H7 (cell line): ENCODE measurements around the gene GALM. TPM values are rescaled to one million over a fixed set of nuclear protein-coding genes. Genes with fewer than 3 reads are reported as not detected.
"Not testable (repeated sequence)": the region's sequence is repeated elsewhere in the genome, so short reads cannot be mapped to it uniquely, and the experiment has no call there.

Experiments used
- DNase-seq: peaks from one replicate; pipeline ENCODE4 v3.0.0; 2012
- H3K27me3 ChIP-seq: 2 replicates; pipeline ENCODE4 v1.6.0; 2011; ENCODE audit warnings: mild to moderate bottlenecking, low read length; ENCODE audit not compliant: control insufficient read depth, insufficient read depth
- H3K36me3 ChIP-seq: replicated peaks from 2 replicates; pipeline ENCODE4 v1.5.1; 2011; ENCODE audit warnings: low read length; ENCODE audit not compliant: control insufficient read depth, insufficient read depth
- H3K4me3 ChIP-seq: 2 replicates; pipeline ENCODE4 v1.5.1; 2011; ENCODE audit warnings: low read depth, mild to moderate bottlenecking, control low read depth, low read length, moderate library complexity; ENCODE audit not compliant: insufficient read depth
- total RNA-seq: library from RNA; depleted of rRNA; stranded (reverse); fragments of >200 nt; shearing (Covaris generic); gene quantifications from 2 replicates; pipeline ENCODE4 v1.2.3, GENCODE V29; 2014

The GALM gene
- total RNA-seq, 1 experiment from 2014 or later = 25.9 TPM

GRCh38 chr2:38703336-38703735 lies 37.4 kb downstream of the GALM start:
- not testable (repeated sequence) for DNase-seq, H3K36me3 ChIP-seq, H3K4me3 ChIP-seq, H3K27me3 ChIP-seq

GRCh38 chr2:38704664-38705063 lies 38.8 kb downstream of the GALM start:
- no peaks in the 10 kb centered on the region for H3K36me3 ChIP-seq
- no peak overlapping the region for H3K4me3 ChIP-seq
- no peaks in the 10 kb centered on the region for H3K27me3 ChIP-seq
- no peak for DNase-seq

GRCh38 chr2:38706846-38707345 lies 41.0 kb downstream of the GALM start:
- DNase-seq = no peak
- H3K36me3 ChIP-seq = no peaks in the 10 kb centered on the region
- H3K27me3 ChIP-seq = no peaks in the 10 kb centered on the region
- H3K4me3 ChIP-seq = no peak overlapping the region

- not testable (repeated sequence) for DNase-seq, H3K36me3 ChIP-seq, H3K27me3 ChIP-seq, H3K4me3 ChIP-seq
Observed at GRCh38 chr2:38708491-38708890, 42.6 kb downstream of the GALM start.

GRCh38 chr2:38708900-38709566 lies 43.1 kb downstream of the GALM start:
- Histone ChIP-seq H3K27me3 (no peaks in the 10 kb centered on the region), H3K4me3 (no peak overlapping the region), H3K36me3 (no peaks in the 10 kb centered on the region)
- no peak for DNase-seq

- Histone ChIP-seq H3K4me3 (no peak overlapping the region), H3K36me3 (no peaks in the 10 kb centered on the region), H3K27me3 (no peaks in the 10 kb centered on the region)
- no peak for DNase-seq
Observed at GRCh38 chr2:38709567-38710194, 43.8 kb downstream of the GALM start.

GRCh38 chr2:38711558-38711957 lies 45.6 kb downstream of the GALM start:
- Histone ChIP-seq H3K4me3 (no peak overlapping the region), H3K36me3 (no peaks in the 10 kb centered on the region), H3K27me3 (no peaks in the 10 kb centered on the region)
- DNase-seq = no peak

- no peaks in the 10 kb centered on the region for H3K36me3 ChIP-seq
- H3K4me3 ChIP-seq = no peak overlapping the region
- no peak for DNase-seq
- no peaks in the 10 kb centered on the region for H3K27me3 ChIP-seq
Observed at GRCh38 chr2:38712413-38712812, 46.5 kb downstream of the GALM start.

GRCh38 chr2:38712871-38713270 lies 47.0 kb downstream of the GALM start:
- no peak for DNase-seq
- Histone ChIP-seq H3K4me3 (no peak overlapping the region), H3K36me3 (no peaks in the 10 kb centered on the region), H3K27me3 (no peaks in the 10 kb centered on the region)

- DNase-seq = no peak
- no peaks in the 10 kb centered on the region for H3K27me3 ChIP-seq
- H3K4me3 ChIP-seq = no peak overlapping the region
- H3K36me3 ChIP-seq = no peaks in the 10 kb centered on the region
Observed at GRCh38 chr2:38713338-38713737, 47.4 kb downstream of the GALM start.

GRCh38 chr2:38714941-38715340 lies 49.0 kb downstream of the GALM start:
- not testable (repeated sequence) for H3K27me3 ChIP-seq, H3K4me3 ChIP-seq, DNase-seq, H3K36me3 ChIP-seq

- Histone ChIP-seq H3K4me3 (no peak overlapping the region), H3K36me3 (no peaks in the 10 kb centered on the region), H3K27me3 (no peaks in the 10 kb centered on the region)
- DNase-seq = no peak
Observed at GRCh38 chr2:38716185-38716584, 50.3 kb downstream of the GALM start.

GRCh38 chr2:38718601-38719000 lies 52.7 kb downstream of the GALM start:
- H3K36me3 ChIP-seq = no peaks in the 10 kb centered on the region
- H3K4me3 ChIP-seq = no peak overlapping the region
- DNase-seq = no peak
- no peaks in the 10 kb centered on the region for H3K27me3 ChIP-seq

- H3K4me3 ChIP-seq = no peak overlapping the region
- no peaks in the 10 kb centered on the region for H3K36me3 ChIP-seq
- DNase-seq = no peak
Observed at GRCh38 chr2:38719706-38720105, 53.8 kb downstream of the GALM start.

GRCh38 chr2:38720613-38721241 lies 54.8 kb downstream of the GALM start:
- H3K27me3 ChIP-seq = no peaks in the 10 kb centered on the region
- H3K36me3 ChIP-seq = no peaks in the 10 kb centered on the region
- no peak overlapping the region for H3K4me3 ChIP-seq
- DNase-seq = no peak

More at GRCh38 chr2:38719706-38720105, 53.8 kb downstream of the GALM start:
- H3K27me3 ChIP-seq = no peaks in the 10 kb centered on the region
